ENCODE results near the gene TNS3. TPM values are rescaled to one million over a fixed set of nuclear protein-coding genes. Genes with fewer than 3 reads are reported as not detected.

Gene TNS3
- polyA plus RNA-seq, 2 donors = 2.7 to 3.4 TPM

GRCh38 chr7:47584536-47584895 lies 2.6 kb upstream of the TNS3 start:
- H3K27ac ChIP-seq (ENCODE audit: low read depth in 2 of 2, low read length in 1 of 2) = no peak overlapping the region
- H3K4me1 ChIP-seq (ENCODE audit: control insufficient read depth in 2 of 2, insufficient read depth in 2 of 2, low read length in 1 of 2) = peaks cover 2 to 3% of the 10 kb centered on the region in 2 donors
- no peak overlapping the region for H3K4me3 ChIP-seq (ENCODE audit: low read depth in 1 of 2, low read length in 2 of 2)
- no peaks in the 10 kb centered on the region for H3K9me3 ChIP-seq (ENCODE audit: control insufficient read depth in 2 of 2, insufficient read depth in 1 of 2, low read depth in 1 of 2, low read length in 1 of 2)
- 63 to 69% methylated on average over 2 of the region's 2 CpGs for WGBS, 2 donors
- H3K27me3 ChIP-seq (ENCODE audit: control insufficient read depth in 1 of 2, insufficient read depth in 2 of 2, low read length in 2 of 2) = peaks cover 0 to 6% of the 10 kb centered on the region in 2 donors
- no peaks in the 10 kb centered on the region for H3K36me3 ChIP-seq (ENCODE audit: control insufficient read depth in 2 of 2, insufficient read depth in 2 of 2, low read length in 1 of 2)

DNA sequence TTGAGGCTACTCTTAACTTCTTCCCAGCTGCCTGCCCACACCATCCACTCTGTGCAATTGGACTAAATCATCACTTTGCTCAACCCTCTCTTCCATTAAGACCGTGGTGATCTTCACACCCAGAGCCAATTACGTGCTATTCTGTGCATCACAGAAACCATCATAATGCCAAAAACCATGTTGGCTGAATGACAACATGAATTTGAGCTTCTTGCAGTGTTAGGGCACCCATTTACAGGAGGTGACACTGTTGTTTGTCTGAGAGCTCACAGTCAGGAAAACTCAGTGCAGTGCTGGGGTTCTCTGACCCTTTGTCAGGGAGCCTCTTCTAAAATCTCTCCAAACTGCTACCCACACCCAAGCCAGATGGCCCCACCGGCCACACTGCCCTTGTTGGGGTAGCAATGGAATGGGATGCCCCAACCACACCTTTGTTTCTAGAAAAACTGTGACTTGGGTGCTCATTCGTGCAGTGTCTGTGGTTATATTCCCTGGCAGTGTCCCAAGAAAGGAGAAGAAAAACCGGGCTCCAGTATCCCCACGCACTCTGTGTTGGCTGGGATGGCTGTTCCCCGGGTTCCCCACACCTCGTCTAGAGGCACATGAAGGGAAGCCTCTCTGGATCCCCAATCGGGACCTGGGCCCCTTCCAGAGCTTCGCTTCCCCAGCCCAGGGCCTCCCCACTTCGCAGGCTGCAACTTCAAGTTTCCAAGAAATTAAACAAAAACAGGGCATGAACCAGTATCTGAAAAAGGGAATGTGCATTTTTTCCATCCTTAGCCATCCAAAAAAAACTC lies 2.0 kb upstream of the TNS3 start:
- Histone ChIP-seq H3K4me1 (ENCODE audit: control insufficient read depth in 2 of 2, insufficient read depth in 2 of 2, low read length in 1 of 2) (peaks cover 2 to 3% of the 10 kb centered on the region in 2 donors), H3K36me3 (ENCODE audit: control insufficient read depth in 2 of 2, insufficient read depth in 2 of 2, low read length in 1 of 2) (no peaks in the 10 kb centered on the region), H3K27ac (ENCODE audit: low read depth in 2 of 2, low read length in 1 of 2) (no peak overlapping the region), H3K4me3 (ENCODE audit: low read depth in 1 of 2, low read length in 2 of 2) (no peak overlapping the region), H3K9me3 (ENCODE audit: control insufficient read depth in 2 of 2, insufficient read depth in 1 of 2, low read depth in 1 of 2, low read length in 1 of 2) (no peaks in the 10 kb centered on the region), H3K27me3 (ENCODE audit: control insufficient read depth in 1 of 2, insufficient read depth in 2 of 2, low read length in 2 of 2) (peaks cover 0 to 6% of the 10 kb centered on the region in 2 donors)
- WGBS, 2 donors = 50 to 55% methylated on average over 11 of the region's 11 CpGs

GRCh38 chr7:47582764-47583738 lies 1.1 kb upstream of the TNS3 start:
- Histone ChIP-seq H3K27me3 (ENCODE audit: control insufficient read depth in 1 of 2, insufficient read depth in 2 of 2, low read length in 2 of 2) (peaks cover 0 to 6% of the 10 kb centered on the region in 2 donors), H3K36me3 (ENCODE audit: control insufficient read depth in 2 of 2, insufficient read depth in 2 of 2, low read length in 1 of 2) (no peaks in the 10 kb centered on the region), H3K27ac (ENCODE audit: low read depth in 2 of 2, low read length in 1 of 2) (no peak overlapping the region), H3K4me1 (ENCODE audit: control insufficient read depth in 2 of 2, insufficient read depth in 2 of 2, low read length in 1 of 2) (peaks cover 2 to 3% of the 10 kb centered on the region in 2 donors), H3K4me3 (ENCODE audit: low read depth in 1 of 2, low read length in 2 of 2) (no peak overlapping the region), H3K9me3 (ENCODE audit: control insufficient read depth in 2 of 2, insufficient read depth in 1 of 2, low read depth in 1 of 2, low read length in 1 of 2) (no peaks in the 10 kb centered on the region)
- 73 to 78% methylated on average over 15 of the region's 15 CpGs for WGBS, 2 donors

DNA sequence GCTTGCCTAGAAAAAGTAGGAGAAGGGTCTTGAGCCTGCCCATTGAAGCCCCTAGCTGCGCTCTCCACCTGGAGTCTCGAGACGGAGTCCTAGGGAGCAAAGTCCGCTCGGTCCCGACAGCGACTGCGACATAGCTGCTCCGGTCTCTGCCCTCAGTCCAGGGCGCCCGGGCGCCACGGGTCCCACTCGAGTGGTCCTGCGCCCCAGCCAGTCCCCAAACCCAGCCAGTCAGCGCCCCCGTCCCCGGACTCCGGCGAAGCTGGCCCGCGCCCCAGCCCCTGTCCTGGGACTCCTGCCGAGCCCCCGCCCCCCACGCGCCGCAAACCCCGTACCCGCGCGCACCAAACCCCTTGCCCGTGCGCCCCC lies 490 bp downstream of the TNS3 start:
- Histone ChIP-seq H3K9me3 (ENCODE audit: control insufficient read depth in 2 of 2, insufficient read depth in 1 of 2, low read depth in 1 of 2, low read length in 1 of 2) (no peaks in the 10 kb centered on the region), H3K4me1 (ENCODE audit: control insufficient read depth in 2 of 2, insufficient read depth in 2 of 2, low read length in 1 of 2) (peaks cover 5 to 9% of the 10 kb centered on the region in 2 donors), H3K27ac (ENCODE audit: low read depth in 2 of 2, low read length in 1 of 2) (peak overlapping the region; percentile 42 to 48), H3K27me3 (ENCODE audit: control insufficient read depth in 1 of 2, insufficient read depth in 2 of 2, low read length in 2 of 2) (peaks cover 0 to 6% of the 10 kb centered on the region in 2 donors), H3K4me3 (ENCODE audit: low read depth in 1 of 2, low read length in 2 of 2) (peak overlapping the region; percentile 47 to 52), H3K36me3 (ENCODE audit: control insufficient read depth in 2 of 2, insufficient read depth in 2 of 2, low read length in 1 of 2) (no peaks in the 10 kb centered on the region)
- WGBS, 2 donors = 0 to 1% methylated on average over 31 to 33 of the region's 33 CpGs

- Histone ChIP-seq H3K4me1 (ENCODE audit: control insufficient read depth in 2 of 2, insufficient read depth in 2 of 2, low read length in 1 of 2) (peaks cover 6 to 14% of the 10 kb centered on the region in 2 donors), H3K27ac (ENCODE audit: low read depth in 2 of 2, low read length in 1 of 2) (peak overlapping the region; percentile 19 to 50), H3K27me3 (ENCODE audit: control insufficient read depth in 1 of 2, insufficient read depth in 2 of 2, low read length in 2 of 2) (peaks cover 0 to 6% of the 10 kb centered on the region in 2 donors), H3K36me3 (ENCODE audit: control insufficient read depth in 2 of 2, insufficient read depth in 2 of 2, low read length in 1 of 2) (no peaks in the 10 kb centered on the region), H3K9me3 (ENCODE audit: control insufficient read depth in 2 of 2, insufficient read depth in 1 of 2, low read depth in 1 of 2, low read length in 1 of 2) (no peaks in the 10 kb centered on the region), H3K4me3 (ENCODE audit: low read depth in 1 of 2, low read length in 2 of 2) (peak overlapping the region; percentile 19 to 47)
- 13 to 16% methylated on average over 15 of the region's 15 CpGs for WGBS, 2 donors
These were observed 1.0 kb downstream of the TNS3 start for GRCh38 chr7:47580811-47581331.

GRCh38 chr7:47580175-47580706 lies 1.7 kb downstream of the TNS3 start:
- Histone ChIP-seq H3K4me1 (ENCODE audit: control insufficient read depth in 2 of 2, insufficient read depth in 2 of 2, low read length in 1 of 2) (peaks cover 6 to 15% of the 10 kb centered on the region in 2 donors), H3K27ac (ENCODE audit: low read depth in 2 of 2, low read length in 1 of 2) (no peak overlapping the region), H3K27me3 (ENCODE audit: control insufficient read depth in 1 of 2, insufficient read depth in 2 of 2, low read length in 2 of 2) (peaks cover 0 to 6% of the 10 kb centered on the region in 2 donors), H3K9me3 (ENCODE audit: control insufficient read depth in 2 of 2, insufficient read depth in 1 of 2, low read depth in 1 of 2, low read length in 1 of 2) (no peaks in the 10 kb centered on the region), H3K4me3 (ENCODE audit: low read depth in 1 of 2, low read length in 2 of 2) (no peak overlapping the region), H3K36me3 (ENCODE audit: control insufficient read depth in 2 of 2, insufficient read depth in 2 of 2, low read length in 1 of 2) (no peaks in the 10 kb centered on the region)
- WGBS, 2 donors = 41 to 47% methylated on average over 7 of the region's 7 CpGs

- H3K4me1 ChIP-seq (ENCODE audit: control insufficient read depth in 2 of 2, insufficient read depth in 2 of 2, low read length in 1 of 2) = peaks cover 6 to 15% of the 10 kb centered on the region in 2 donors
- no peak overlapping the region for H3K4me3 ChIP-seq (ENCODE audit: low read depth in 1 of 2, low read length in 2 of 2)
- WGBS, 2 donors = 61 to 81% methylated on average over 3 of the region's 3 CpGs
These were observed 2.5 kb downstream of the TNS3 start for GRCh38 chr7:47579458-47579857.

DNA sequence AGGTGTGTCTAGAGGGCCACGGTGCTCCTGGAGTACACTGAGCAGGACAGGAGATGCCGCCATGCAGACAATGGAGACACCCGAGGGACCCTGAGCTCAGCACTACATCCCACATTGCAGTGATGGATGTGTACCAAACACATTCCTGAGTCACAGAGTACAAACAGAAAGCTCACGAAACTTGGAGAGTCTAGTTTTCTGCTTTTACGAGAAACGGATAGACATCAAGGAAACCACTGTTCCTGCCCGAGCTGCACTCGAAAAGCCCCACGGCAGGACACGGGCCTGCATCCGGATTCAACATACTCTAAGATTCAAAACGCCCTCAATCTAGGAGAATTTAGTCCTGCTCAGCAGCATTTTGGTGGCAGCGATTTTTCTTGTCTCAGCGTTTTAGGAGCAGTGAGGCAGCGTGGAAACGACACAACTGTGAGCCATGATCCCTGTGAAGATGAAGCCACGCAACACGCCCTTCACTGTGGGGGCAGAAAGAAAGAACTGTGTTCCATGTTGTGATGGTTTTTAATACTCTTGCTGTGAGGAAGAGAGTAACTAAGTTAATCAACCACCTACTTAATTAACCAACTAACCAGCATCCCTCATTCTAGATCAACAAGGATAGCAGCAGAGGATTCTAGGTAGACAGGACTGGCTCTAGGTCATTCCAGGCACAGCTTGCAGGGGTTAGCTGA lies 3.2 kb downstream of the TNS3 start:
- peak overlapping the region in 1 of 2 donors; percentile 44 for H3K27ac ChIP-seq (ENCODE audit: low read depth in 2 of 2, low read length in 1 of 2)
- H3K9me3 ChIP-seq (ENCODE audit: control insufficient read depth in 2 of 2, insufficient read depth in 1 of 2, low read depth in 1 of 2, low read length in 1 of 2) = no peaks in the 10 kb centered on the region
- H3K4me3 ChIP-seq (ENCODE audit: low read depth in 1 of 2, low read length in 2 of 2) = no peak overlapping the region
- H3K27me3 ChIP-seq (ENCODE audit: control insufficient read depth in 1 of 2, insufficient read depth in 2 of 2, low read length in 2 of 2) = peaks cover 0 to 6% of the 10 kb centered on the region in 2 donors
- peaks cover 6 to 17% of the 10 kb centered on the region in 2 donors for H3K4me1 ChIP-seq (ENCODE audit: control insufficient read depth in 2 of 2, insufficient read depth in 2 of 2, low read length in 1 of 2)
- WGBS, 2 donors = 43 to 44% methylated on average over 18 of the region's 18 CpGs
- no peaks in the 10 kb centered on the region for H3K36me3 ChIP-seq (ENCODE audit: control insufficient read depth in 2 of 2, insufficient read depth in 2 of 2, low read length in 1 of 2)

More at GRCh38 chr7:47579458-47579857, 2.5 kb downstream of the TNS3 start:
- Histone ChIP-seq H3K27ac (ENCODE audit: low read depth in 2 of 2, low read length in 1 of 2) (peak overlapping the region in 1 of 2 donors; percentile 44), H3K9me3 (ENCODE audit: control insufficient read depth in 2 of 2, insufficient read depth in 1 of 2, low read depth in 1 of 2, low read length in 1 of 2) (no peaks in the 10 kb centered on the region), H3K36me3 (ENCODE audit: control insufficient read depth in 2 of 2, insufficient read depth in 2 of 2, low read length in 1 of 2) (no peaks in the 10 kb centered on the region), H3K27me3 (ENCODE audit: control insufficient read depth in 1 of 2, insufficient read depth in 2 of 2, low read length in 2 of 2) (peaks cover 0 to 6% of the 10 kb centered on the region in 2 donors)

Measured in esophagus (tissue), 2 donors.